IPS-20b (cell line): ENCODE measurements around the gene MTURN.
A peak's percentile ranks its signal among the peaks of the same experiment; 100 is the strongest.

Experiments used
- H3K27ac ChIP-seq: one replicate; pipeline ENCODE4 v1.5.1; 2013; ENCODE audit warnings: low read length
- H3K27me3 ChIP-seq: 2 replicates; pipeline ENCODE4 v1.6.1; 2013; ENCODE audit warnings: mild to moderate bottlenecking, low read length, inconsistent platforms; ENCODE audit not compliant: insufficient read depth
- H3K36me3 ChIP-seq: 2 replicates; pipeline ENCODE4 v1.6.1; 2013; ENCODE audit warnings: low read depth, mild to moderate bottlenecking, inconsistent platforms, low read length, moderate library complexity; ENCODE audit not compliant: insufficient read depth
- H3K4me1 ChIP-seq: 2 replicates; pipeline ENCODE4 v1.6.1; 2013; ENCODE audit warnings: mild to moderate bottlenecking, control low read depth, inconsistent platforms, low read length, moderate library complexity; ENCODE audit not compliant: insufficient read depth
- H3K4me3 ChIP-seq: 2 replicates; pipeline ENCODE4 v1.5.1; 2013; ENCODE audit warnings: mild to moderate bottlenecking, low read length, inconsistent platforms
- H3K9ac ChIP-seq: 2 replicates; pipeline ENCODE4 v1.6.1; 2013; ENCODE audit warnings: low read depth, mild to moderate bottlenecking, inconsistent platforms, low read length, moderate library complexity
- H3K9me3 ChIP-seq: 2 replicates; pipeline ENCODE4 v1.6.1; 2013; ENCODE audit warnings: mild to moderate bottlenecking, low read depth, low read length, inconsistent platforms; ENCODE audit not compliant: insufficient read depth

Gene MTURN

GRCh38 chr7:30149640-30150272 lies 15.0 kb downstream of the MTURN start:
- no peaks in the 10 kb centered on the region for H3K27me3 ChIP-seq
- H3K4me3 ChIP-seq: no peak overlapping the region
- no peak overlapping the region for H3K27ac ChIP-seq
- H3K36me3 ChIP-seq: no peaks in the 10 kb centered on the region; the same call in 1 of the 2 replicates
- H3K9ac ChIP-seq: no peak overlapping the region
- H3K4me1 ChIP-seq: peaks cover 6% of the 10 kb centered on the region
- H3K9me3 ChIP-seq: no peaks in the 10 kb centered on the region

GRCh38 chr7:30150711-30151110 lies 15.9 kb downstream of the MTURN start:
- Histone ChIP-seq H3K4me1 (peaks cover 4% of the 10 kb centered on the region), H3K9ac (no peak overlapping the region), H3K27ac (no peak overlapping the region), H3K4me3 (no peak overlapping the region), H3K27me3 (no peaks in the 10 kb centered on the region), H3K36me3 (no peaks in the 10 kb centered on the region; the same call in 1 of the 2 replicates), H3K9me3 (no peaks in the 10 kb centered on the region)

- H3K4me3 ChIP-seq: no peak overlapping the region
- H3K4me1 ChIP-seq: no peaks in the 10 kb centered on the region; the same call in 1 of the 2 replicates
- no peaks in the 10 kb centered on the region for H3K36me3 ChIP-seq
- no peaks in the 10 kb centered on the region for H3K9me3 ChIP-seq
- no peaks in the 10 kb centered on the region for H3K27me3 ChIP-seq
- no peak overlapping the region for H3K9ac ChIP-seq
- H3K27ac ChIP-seq: no peak overlapping the region
Measured at GRCh38 chr7:30154111-30154587, 19.4 kb downstream of the MTURN start.

- peaks cover 7% of the 10 kb centered on the region; the same call in 1 of the 2 replicates for H3K4me1 ChIP-seq
- no peak overlapping the region for H3K27ac ChIP-seq
- no peaks in the 10 kb centered on the region for H3K27me3 ChIP-seq
- no peaks in the 10 kb centered on the region for H3K36me3 ChIP-seq
- no peak overlapping the region; the same call in 1 of the 2 replicates for H3K9ac ChIP-seq
- no peak overlapping the region for H3K4me3 ChIP-seq
- H3K9me3 ChIP-seq: no peaks in the 10 kb centered on the region
Measured at GRCh38 chr7:30155481-30155880, 20.7 kb downstream of the MTURN start.

GRCh38 chr7:30157204-30157603 lies 22.4 kb downstream of the MTURN start:
- Histone ChIP-seq H3K4me1 (peaks cover 7% of the 10 kb centered on the region; the same call in 1 of the 2 replicates), H3K9me3 (no peaks in the 10 kb centered on the region), H3K27me3 (no peaks in the 10 kb centered on the region), H3K36me3 (no peaks in the 10 kb centered on the region), H3K4me3 (no peak overlapping the region), H3K9ac (no peak overlapping the region), H3K27ac (no peak overlapping the region)

GRCh38 chr7:30159163-30159562 lies 24.4 kb downstream of the MTURN start:
- Histone ChIP-seq H3K9ac (no peak overlapping the region), H3K4me1 (peaks cover 18% of the 10 kb centered on the region; the same call in 1 of the 2 replicates), H3K27ac (no peak overlapping the region), H3K36me3 (no peaks in the 10 kb centered on the region), H3K27me3 (no peaks in the 10 kb centered on the region), H3K9me3 (no peaks in the 10 kb centered on the region), H3K4me3 (no peak overlapping the region)

- no peaks in the 10 kb centered on the region for H3K27me3 ChIP-seq
- H3K9ac ChIP-seq: no peak overlapping the region
- no peaks in the 10 kb centered on the region for H3K36me3 ChIP-seq
- no peak overlapping the region for H3K4me3 ChIP-seq
- no peak overlapping the region for H3K27ac ChIP-seq
- peaks cover 18% of the 10 kb centered on the region; the same call in 1 of the 2 replicates for H3K4me1 ChIP-seq
- no peaks in the 10 kb centered on the region for H3K9me3 ChIP-seq
Measured at GRCh38 chr7:30159698-30160143, 24.9 kb downstream of the MTURN start.

GRCh38 chr7:30160329-30160728 lies 25.5 kb downstream of the MTURN start:
- Histone ChIP-seq H3K27ac (no peak overlapping the region), H3K9me3 (no peaks in the 10 kb centered on the region), H3K27me3 (no peaks in the 10 kb centered on the region), H3K9ac (no peak overlapping the region), H3K4me3 (no peak overlapping the region), H3K4me1 (peaks cover 18% of the 10 kb centered on the region; the same call in 1 of the 2 replicates), H3K36me3 (no peaks in the 10 kb centered on the region)

GRCh38 chr7:30162133-30162532 lies 27.3 kb downstream of the MTURN start:
- H3K27me3 ChIP-seq: peaks cover 8% of the 10 kb centered on the region
- H3K9ac ChIP-seq: no peak overlapping the region
- peak overlapping the region; percentile 26; the same call in 1 of the 2 replicates for H3K4me3 ChIP-seq
- no peaks in the 10 kb centered on the region for H3K36me3 ChIP-seq
- H3K27ac ChIP-seq: no peak overlapping the region
- peaks cover 21% of the 10 kb centered on the region; the same call in 1 of the 2 replicates for H3K4me1 ChIP-seq
- H3K9me3 ChIP-seq: no peaks in the 10 kb centered on the region

- Histone ChIP-seq H3K9ac (no peak overlapping the region), H3K27me3 (peaks cover 13% of the 10 kb centered on the region), H3K4me1 (peaks cover 21% of the 10 kb centered on the region; the same call in 1 of the 2 replicates), H3K9me3 (no peaks in the 10 kb centered on the region), H3K27ac (no peak overlapping the region), H3K36me3 (no peaks in the 10 kb centered on the region), H3K4me3 (peak overlapping the region; percentile 26; the same call in 1 of the 2 replicates)
Measured at GRCh38 chr7:30162622-30163124, 27.9 kb downstream of the MTURN start.

GRCh38 chr7:30163231-30163894 lies 28.6 kb downstream of the MTURN start:
- Histone ChIP-seq H3K4me3 (no peak overlapping the region), H3K36me3 (no peaks in the 10 kb centered on the region), H3K4me1 (peaks cover 24% of the 10 kb centered on the region; the same call in 1 of the 2 replicates), H3K27me3 (peaks cover 20% of the 10 kb centered on the region), H3K9me3 (no peaks in the 10 kb centered on the region), H3K9ac (no peak overlapping the region), H3K27ac (no peak overlapping the region)
